Activated T-cell treated with anti-CD3 and anti-CD28 coated beads, Interleukin-2, amount 50 U/mL, for 4 hours (primary cell): ENCODE measurements around the gene BEAN1. TPM values are rescaled to one million over a fixed set of nuclear protein-coding genes. Genes with fewer than 3 reads are reported as not detected.

Source experiments
- ATAC-seq, 2 donors: fragments of 200-7000 bp; cut with Tn5 transposase; one replicate each; pipeline ENCODE4 v1.10.0; 2021
- DNase-seq: peaks from one replicate; pipeline ENCODE4 v3.0.0-alpha.2; 2020
- H3K27me3 Mint-ChIP-seq: one replicate; pipeline ENCODE4 v1.8.0; 2021; ENCODE audit warnings: low read depth, mixed read lengths
- H3K36me3 Mint-ChIP-seq: one replicate; pipeline ENCODE4 v1.8.0; 2022; ENCODE audit warnings: mixed read lengths; ENCODE audit not compliant: insufficient read depth
- H3K4me1 Mint-ChIP-seq: one replicate; pipeline ENCODE4 v1.8.0; 2021; ENCODE audit warnings: low read depth, mixed read lengths
- H3K4me3 Mint-ChIP-seq: one replicate; pipeline ENCODE4 v1.8.0; 2021; ENCODE audit warnings: mild to moderate bottlenecking, moderate library complexity, mixed read lengths
- H3K9me3 Mint-ChIP-seq: one replicate; pipeline ENCODE4 v1.8.0; 2021; ENCODE audit warnings: mixed read lengths
- total RNA-seq, 3 donors: library from RNA; stranded (reverse); gene quantifications; one replicate each; pipeline ENCODE4 v1.2.1, GENCODE V29; 2021

Gene BEAN1
- total RNA-seq, 3 donors from 2014 or later = not detected

DNA sequence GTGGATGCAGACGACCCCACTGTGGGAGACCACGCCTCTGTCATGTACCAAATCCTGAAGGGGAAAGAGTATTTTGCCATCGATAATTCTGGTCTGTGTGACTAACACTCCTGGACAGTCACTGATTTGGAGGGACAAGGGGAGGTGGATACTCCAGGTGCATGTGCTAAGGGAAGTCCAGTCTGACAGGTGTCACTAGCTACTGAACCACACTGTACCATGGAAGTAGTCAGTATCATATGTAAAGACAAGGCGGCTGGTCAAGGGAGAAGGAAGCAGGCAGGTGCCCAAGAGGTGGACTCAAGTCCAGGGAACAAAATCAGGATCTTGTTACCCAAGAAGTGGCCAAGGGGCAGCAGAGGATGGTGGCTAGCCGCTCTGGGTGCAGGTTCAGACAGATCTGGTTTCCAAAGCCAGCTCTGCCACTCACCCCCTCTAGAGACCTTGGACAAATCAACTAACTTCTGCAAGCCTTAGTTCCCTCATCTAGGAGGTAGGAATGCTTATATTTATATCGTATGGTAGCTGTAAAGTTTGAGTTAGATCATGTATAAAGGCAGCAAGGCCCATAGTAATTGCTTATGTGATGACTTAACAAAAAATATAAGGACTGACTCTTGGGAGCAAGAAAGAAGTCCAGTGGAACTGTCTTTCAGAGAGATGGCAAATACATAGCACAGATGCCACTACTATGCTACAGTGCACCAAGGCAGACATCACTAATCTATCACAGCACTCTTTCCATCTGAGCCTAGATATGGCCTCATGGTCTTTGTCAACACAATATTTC, 38.5 kb upstream of the BEAN1 start:
- Mint-ChIP-seq H3K36me3 (no peaks in the 10 kb centered on the region), H3K9me3 (no peaks in the 10 kb centered on the region), H3K4me1 (no peaks in the 10 kb centered on the region), H3K27me3 (peaks cover 1% of the 10 kb centered on the region), H3K4me3 (no peak overlapping the region)
- DNase-seq (no peak), ATAC-seq (no peak)

- Mint-ChIP-seq H3K4me3 (no peak overlapping the region), H3K4me1 (no peaks in the 10 kb centered on the region), H3K27me3 (peaks cover 1% of the 10 kb centered on the region), H3K9me3 (no peaks in the 10 kb centered on the region), H3K36me3 (no peaks in the 10 kb centered on the region)
- DNase-seq = no peak
- no peak for ATAC-seq
These were observed 37.6 kb upstream of the BEAN1 start for GRCh38 chr16:66389256-66390176.

GRCh38 chr16:66390346-66391108, 36.6 kb upstream of the BEAN1 start:
- no peak overlapping the region for H3K4me3 Mint-ChIP-seq
- no peak for ATAC-seq

GRCh38 chr16:66391726-66392670, 35.1 kb upstream of the BEAN1 start:
- H3K27me3 Mint-ChIP-seq = peaks cover 2% of the 10 kb centered on the region

More at GRCh38 chr16:66390346-66391108, 36.6 kb upstream of the BEAN1 start:
- Mint-ChIP-seq H3K27me3 (no peaks in the 10 kb centered on the region), H3K4me1 (no peaks in the 10 kb centered on the region), H3K36me3 (no peaks in the 10 kb centered on the region), H3K9me3 (no peaks in the 10 kb centered on the region)
- no peak for DNase-seq

GRCh38 chr16:66395806-66396555, 31.1 kb upstream of the BEAN1 start:
- DNase-seq = no peak
- no peak for ATAC-seq
- Mint-ChIP-seq H3K27me3 (peaks cover 2% of the 10 kb centered on the region), H3K36me3 (no peaks in the 10 kb centered on the region), H3K9me3 (no peaks in the 10 kb centered on the region), H3K4me3 (no peak overlapping the region), H3K4me1 (no peaks in the 10 kb centered on the region)

More at GRCh38 chr16:66391726-66392670, 35.1 kb upstream of the BEAN1 start:
- no peak for DNase-seq
- ATAC-seq = no peak
- Mint-ChIP-seq H3K9me3 (no peaks in the 10 kb centered on the region), H3K4me1 (no peaks in the 10 kb centered on the region), H3K36me3 (no peaks in the 10 kb centered on the region), H3K4me3 (no peak overlapping the region)

GRCh38 chr16:66397736-66398433, 29.2 kb upstream of the BEAN1 start:
- DNase-seq = no peak
- ATAC-seq = no peak
- peaks cover 9% of the 10 kb centered on the region for H3K27me3 Mint-ChIP-seq
- no peaks in the 10 kb centered on the region for H3K9me3 Mint-ChIP-seq
- no peaks in the 10 kb centered on the region for H3K4me1 Mint-ChIP-seq
- no peak overlapping the region for H3K4me3 Mint-ChIP-seq
- no peaks in the 10 kb centered on the region for H3K36me3 Mint-ChIP-seq

GRCh38 chr16:66399031-66399430, 28.1 kb upstream of the BEAN1 start:
- Mint-ChIP-seq H3K27me3 (peaks cover 10% of the 10 kb centered on the region), H3K36me3 (no peaks in the 10 kb centered on the region), H3K4me1 (no peaks in the 10 kb centered on the region), H3K9me3 (no peaks in the 10 kb centered on the region), H3K4me3 (no peak overlapping the region)
- DNase-seq (no peak), ATAC-seq (no peak)

DNA sequence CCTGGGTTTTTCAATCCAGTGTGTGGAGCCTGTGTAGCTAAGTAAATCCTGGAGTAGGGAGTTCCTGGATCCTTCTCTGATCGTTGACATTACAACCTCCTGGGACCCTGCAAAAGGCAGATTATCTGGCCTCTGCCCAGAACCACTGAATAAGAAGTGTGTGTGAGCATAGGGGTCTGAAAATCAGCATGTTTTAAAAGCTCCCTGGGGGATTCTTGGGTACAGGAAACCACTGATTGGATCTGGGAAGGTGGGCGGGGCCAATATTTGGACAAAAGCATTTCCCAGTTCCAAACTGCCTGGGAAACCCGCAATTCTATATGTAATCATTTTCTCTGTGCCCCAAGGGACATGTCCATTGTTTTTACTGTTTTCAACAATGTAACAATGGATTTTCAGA, 27.2 kb upstream of the BEAN1 start:
- H3K27me3 Mint-ChIP-seq = peaks cover 13% of the 10 kb centered on the region
- peaks cover under 1% of the 10 kb centered on the region for H3K9me3 Mint-ChIP-seq
- H3K36me3 Mint-ChIP-seq = no peaks in the 10 kb centered on the region
- no peak for ATAC-seq
- no peak overlapping the region for H3K4me3 Mint-ChIP-seq
- H3K4me1 Mint-ChIP-seq = no peaks in the 10 kb centered on the region
- no peak for DNase-seq

DNA sequence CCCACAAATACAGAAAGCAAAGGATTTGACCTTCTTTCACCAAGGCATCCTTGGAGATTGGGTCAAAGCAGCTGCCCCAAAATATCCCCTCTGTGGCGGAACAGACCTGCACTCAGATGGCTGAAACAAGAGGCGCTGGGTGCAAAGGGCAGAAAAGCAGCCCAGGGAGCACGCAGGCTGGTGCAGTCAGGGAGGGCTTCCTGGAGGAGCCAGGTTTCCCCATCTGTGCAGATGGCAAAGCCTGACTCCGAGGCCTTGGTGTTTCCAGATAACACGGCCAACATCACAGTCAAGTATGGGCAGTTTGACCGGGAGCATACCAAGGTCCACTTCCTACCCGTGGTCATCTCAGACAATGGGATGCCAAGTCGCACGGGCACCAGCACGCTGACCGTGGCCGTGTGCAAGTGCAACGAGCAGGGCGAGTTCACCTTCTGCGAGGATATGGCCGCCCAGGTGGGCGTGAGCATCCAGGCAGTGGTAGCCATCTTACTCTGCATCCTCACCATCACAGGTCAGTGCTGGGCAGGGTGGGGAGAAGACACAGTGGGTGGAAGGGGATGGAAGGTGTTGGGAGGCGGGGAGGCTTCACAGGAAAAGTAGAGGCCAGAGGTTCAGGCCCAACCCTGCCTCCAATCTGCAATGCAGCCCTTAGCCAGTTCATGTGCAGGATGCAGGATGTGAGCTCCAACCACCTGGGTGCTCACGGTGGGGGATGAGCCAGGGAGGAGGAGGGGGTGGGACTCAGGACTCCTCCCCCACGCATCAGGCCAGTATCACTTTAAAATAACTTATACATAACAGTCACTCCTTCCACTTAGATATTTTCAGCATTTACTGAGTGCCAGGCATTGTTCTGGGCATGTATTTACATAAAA, 26.4 kb upstream of the BEAN1 start:
- no peak for ATAC-seq
- no peak for DNase-seq
- Mint-ChIP-seq H3K9me3 (peaks cover 4% of the 10 kb centered on the region), H3K4me3 (no peak overlapping the region), H3K27me3 (peaks cover 13% of the 10 kb centered on the region), H3K36me3 (no peaks in the 10 kb centered on the region), H3K4me1 (no peaks in the 10 kb centered on the region)

GRCh38 chr16:66401610-66402009, 25.5 kb upstream of the BEAN1 start:
- no peak for DNase-seq
- no peak for ATAC-seq
- no peaks in the 10 kb centered on the region for H3K4me1 Mint-ChIP-seq
- peaks cover 4% of the 10 kb centered on the region for H3K9me3 Mint-ChIP-seq
- H3K27me3 Mint-ChIP-seq = peaks cover 10% of the 10 kb centered on the region
- H3K4me3 Mint-ChIP-seq = no peak overlapping the region
- no peaks in the 10 kb centered on the region for H3K36me3 Mint-ChIP-seq

DNA sequence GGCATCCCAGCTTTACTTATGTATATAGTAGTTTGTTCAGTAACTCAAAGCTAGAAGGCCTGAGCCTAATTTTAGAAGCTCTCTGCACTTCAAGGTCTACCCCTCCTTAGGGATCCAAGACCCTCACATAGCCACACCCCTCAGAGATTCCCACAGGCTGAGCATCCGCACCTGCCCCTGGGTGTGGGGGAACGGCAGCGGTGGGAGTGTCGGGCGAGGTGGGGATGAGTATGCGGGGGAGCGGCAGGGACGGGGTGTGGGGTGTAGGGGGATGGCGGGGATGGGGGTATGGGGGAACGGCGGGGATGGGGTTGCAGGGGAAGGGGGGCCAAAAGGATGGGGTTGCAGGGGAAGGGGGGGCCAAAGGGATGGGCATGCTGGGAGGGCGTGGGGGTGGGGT, 24.9 kb upstream of the BEAN1 start:
- peaks cover 4% of the 10 kb centered on the region for H3K4me1 Mint-ChIP-seq
- ATAC-seq (no peak), DNase-seq (no peak)
- no peak overlapping the region for H3K4me3 Mint-ChIP-seq
- H3K9me3 Mint-ChIP-seq = peaks cover 4% of the 10 kb centered on the region
- H3K27me3 Mint-ChIP-seq = peaks cover 12% of the 10 kb centered on the region
- no peaks in the 10 kb centered on the region for H3K36me3 Mint-ChIP-seq
